CD1c-positive myeloid dendritic cell (primary cell): Measurements from ENCODE around the gene AHNAK2.
"Not testable (repeated sequence)": the region's sequence is repeated elsewhere in the genome, so short reads cannot be mapped to it uniquely, and the experiment has no call there.

ENCODE experiments used
- DNase-seq: peaks from one replicate; pipeline ENCODE4 v3.0.0-alpha.2; 2016; ENCODE audit errors: extremely low spot score

The AHNAK2 gene

DNA sequence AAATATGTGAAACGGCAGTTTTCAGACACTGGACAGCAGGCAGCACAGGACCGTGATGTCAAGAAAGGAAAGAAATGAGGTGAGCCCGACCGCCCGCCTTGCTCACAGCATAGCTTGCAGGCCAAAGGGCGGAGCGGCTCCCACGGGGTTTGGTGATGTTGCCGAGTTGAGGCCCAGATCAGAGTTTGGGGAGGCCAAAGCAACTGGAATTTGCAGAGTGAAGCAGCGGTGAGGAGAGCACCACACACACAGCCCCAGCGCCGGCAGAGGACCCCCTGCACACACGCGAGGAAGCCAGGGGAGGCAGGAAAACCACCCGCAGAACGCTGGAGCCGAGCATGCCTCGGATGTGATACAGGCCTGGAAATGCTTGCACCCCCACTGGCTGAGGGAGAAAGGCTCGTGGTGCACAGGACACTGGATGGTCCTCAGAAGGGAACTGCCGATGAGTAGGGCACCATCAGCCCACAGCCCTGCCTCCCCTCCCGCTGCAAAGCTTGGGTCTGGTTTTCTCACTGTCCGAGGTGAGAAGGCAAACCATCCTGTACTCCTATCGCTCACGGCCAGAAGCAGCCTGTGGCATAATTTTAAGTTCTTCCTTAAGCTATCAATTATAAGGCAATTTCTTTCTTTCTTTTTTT is 79.2 kb downstream of the AHNAK2 start:
- no peak for DNase-seq

GRCh38 chr14:104898195-104898558 is 80.0 kb downstream of the AHNAK2 start:
- no peak for DNase-seq

DNA sequence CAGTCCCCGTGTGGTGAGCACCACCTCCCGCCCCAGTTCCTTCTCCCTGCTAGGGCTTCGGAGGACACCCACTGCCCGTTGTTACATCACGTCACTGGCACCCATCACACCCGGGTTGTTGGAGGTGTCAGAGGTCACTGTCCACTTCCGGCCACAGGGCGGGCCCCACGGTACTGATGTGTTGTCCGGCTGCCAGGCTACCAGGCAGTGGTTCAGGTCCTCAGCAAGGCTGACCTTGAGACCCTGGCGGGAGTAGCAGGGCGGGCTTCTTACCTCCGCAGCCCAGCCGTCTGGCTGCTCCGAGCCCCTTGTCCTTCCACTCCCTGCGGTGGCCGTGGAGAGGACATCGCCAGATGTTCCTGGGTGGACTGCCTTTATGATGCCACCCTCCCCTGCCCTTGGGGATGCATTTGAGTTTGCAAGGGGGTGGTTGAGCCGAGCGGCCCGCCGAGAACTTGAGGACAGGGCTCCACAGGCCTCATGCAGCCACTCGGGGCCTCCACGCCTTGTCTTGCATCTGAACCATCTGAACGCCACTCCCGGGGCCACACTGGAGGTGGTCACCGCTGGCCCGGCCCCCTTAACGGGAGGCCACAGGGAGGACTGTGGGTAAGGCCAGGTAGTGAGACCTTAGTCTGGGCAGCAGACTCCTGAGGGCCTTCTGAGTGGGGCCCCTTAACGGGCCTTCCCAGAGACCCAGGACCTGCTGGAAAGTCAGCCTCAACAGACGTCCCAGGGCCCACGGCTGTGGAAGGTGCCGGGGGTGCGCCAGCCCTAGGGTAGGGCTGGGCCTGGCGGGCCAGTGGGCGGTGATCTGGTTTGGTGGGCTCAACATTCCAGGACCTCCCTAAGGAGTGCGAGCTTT is 80.6 kb downstream of the AHNAK2 start:
- DNase-seq: no peak

DNA sequence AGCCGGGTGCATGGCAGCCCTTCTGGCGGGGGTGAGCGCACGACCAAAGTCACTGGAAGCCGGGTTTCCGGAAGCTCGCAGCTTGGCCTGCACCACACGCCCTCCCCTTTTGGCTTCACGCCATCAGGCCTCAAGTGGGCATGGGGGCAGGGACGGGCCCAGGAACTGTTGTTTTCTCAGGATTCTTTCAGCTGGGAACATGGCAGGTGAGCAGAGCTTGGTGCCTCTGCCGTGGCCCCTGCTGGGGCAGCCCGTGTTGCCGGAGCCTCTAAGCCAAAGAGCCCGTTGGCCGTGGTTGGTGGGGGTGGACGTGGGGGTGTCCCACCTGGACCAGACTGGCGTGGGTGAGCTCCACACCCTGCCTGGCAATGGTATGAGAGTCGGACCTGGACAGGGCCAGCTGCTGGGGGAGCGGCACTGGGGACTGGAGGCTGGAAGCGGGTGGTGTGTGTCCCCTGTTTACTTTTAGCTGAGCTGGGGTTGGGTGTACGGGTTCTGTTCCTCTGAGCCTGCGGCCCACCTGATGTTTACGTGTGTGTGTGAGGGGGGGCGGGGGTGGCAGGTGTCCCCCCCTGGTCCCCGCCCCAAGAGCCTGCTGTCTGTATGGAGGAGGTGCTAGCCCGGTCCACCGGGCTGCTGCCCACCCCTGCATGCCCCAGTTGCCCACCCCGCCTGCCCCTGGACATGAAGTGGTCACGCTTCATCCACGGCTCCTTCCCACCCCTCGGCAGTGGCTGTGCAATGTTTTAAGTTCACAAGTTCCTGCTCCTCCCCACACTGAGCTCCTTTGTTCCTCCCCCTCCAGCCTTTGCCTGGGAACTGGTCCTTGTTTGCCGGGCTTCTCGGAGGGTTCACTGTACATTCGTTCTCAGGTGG is 82.2 kb downstream of the AHNAK2 start:
- DNase-seq: no peak

- no peak for DNase-seq
Measured at GRCh38 chr14:104895207-104895785, 82.9 kb downstream of the AHNAK2 start.

DNA sequence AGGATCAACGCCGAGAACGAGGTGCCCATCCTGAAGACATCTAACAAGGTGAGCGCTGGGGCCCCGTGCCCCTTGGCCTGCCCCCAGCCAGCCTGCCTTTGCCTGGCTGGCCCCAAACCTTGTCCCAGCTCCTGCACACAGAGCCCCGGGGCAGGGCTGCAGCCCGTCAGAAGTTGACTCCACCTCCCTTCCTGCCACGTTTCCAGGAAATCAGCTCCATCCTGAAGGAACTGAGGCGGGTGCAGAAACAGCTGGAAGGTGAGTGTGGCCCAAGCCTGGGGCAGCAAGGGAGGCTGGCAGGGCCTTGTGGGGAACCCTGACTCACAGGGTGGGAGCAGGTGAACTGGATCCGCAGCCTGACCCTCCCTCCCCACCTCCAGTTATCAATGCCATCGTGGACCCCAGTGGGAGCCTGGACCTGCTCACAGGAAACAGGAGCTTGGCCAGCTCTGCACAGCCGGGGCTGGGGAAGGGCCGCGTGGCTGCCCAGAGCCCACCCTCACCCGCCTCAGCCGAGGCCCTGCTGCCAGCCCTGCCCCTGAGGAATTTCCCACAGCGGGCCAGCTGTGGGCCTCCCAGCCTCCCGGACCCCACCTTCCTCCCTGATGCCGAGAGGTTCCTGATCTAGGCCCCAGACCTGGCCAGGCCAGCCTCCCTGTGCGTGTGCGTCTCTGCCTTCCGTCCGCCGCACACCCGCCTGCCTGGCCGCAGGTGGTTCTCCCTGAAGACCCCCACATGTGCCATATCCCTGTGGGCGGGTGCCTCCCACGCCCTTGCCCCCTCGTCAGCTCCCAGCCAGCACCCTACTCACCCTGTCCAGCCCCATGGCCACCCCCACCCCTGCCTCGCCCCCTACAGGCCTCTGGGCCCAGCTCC is 83.6 kb downstream of the AHNAK2 start:
- DNase-seq: no peak

DNA sequence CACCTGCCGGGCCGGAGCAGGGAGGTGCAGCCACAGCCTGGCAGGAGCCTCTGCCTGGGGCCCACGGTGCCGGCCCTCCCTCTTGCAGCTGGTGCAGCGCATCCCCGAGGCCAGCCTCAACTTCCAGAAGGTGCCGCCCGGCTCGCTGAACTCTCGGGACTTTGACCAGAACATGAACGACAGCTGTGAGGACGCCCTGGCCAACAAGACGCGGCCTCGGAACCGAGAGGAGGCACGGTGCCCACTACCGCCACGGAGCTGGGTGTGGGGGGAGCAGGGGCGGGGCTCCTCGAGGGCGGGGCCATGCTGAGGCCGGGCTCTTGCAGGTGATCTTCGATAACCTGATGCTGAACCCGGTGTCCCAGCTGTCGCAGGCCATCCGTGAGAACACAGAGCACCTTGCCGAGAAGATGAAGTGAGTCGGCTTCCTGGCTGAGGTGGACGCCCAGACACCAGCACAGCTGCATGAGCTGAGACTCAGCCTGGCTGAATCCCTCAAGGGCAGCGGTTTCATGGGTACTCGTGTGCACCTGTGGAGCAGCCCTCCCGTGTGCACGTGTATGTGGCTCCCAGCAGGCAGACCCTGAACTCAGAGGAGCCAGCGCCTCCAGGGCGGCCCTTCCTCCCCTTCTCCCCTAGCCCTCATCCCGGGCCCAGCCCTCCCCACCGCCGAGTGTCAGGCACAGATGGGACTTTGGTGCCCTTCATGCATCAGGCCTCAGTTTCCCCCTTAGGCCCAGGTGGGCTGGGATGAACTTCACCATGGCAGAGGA is 84.6 kb downstream of the AHNAK2 start:
- DNase-seq: no peak

DNA sequence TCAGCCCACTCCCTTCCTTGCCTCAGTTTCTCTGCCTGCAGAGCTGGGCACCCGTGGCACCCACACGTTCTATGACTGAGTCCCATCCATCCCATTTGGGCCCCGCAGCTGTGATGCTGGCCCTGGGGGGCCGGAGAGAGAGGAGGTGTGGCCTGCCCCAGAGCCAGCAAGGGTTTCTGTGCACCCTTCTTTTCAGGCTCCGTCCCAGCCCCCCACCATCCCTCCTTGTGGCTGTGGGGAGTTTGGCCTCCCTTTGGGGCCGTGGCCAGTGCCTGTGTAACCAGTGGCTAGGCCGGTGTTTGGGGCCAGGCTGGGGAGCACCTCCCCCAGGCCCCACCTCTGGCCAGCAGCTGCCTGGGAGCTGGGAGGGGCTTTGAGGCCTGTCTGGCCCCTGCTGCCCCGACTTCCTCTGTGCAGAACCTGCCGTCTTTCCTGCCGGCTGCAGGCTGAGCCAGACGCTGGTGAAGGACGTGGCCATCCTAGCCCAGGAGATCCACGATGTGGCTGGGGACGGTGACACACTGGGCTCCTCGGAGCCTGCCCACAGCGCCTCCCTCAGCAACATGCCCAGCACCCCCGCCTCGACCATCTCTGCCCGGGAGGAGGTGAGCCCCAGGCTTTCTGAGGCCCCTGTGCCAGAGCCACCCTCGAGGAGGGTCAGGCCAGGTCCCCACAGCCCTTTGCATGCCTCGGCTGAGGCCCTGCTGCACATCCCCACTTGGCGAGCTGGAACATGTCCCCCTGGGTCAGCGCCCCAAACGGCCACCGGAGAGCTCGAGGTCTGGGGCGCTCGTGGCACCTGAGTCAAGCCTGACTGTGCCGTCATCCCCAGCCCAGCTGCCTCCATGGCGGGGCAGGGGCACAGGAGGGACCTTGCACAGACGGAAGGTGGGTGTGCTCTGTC is 85.4 kb downstream of the AHNAK2 start:
- no peak for DNase-seq

DNA sequence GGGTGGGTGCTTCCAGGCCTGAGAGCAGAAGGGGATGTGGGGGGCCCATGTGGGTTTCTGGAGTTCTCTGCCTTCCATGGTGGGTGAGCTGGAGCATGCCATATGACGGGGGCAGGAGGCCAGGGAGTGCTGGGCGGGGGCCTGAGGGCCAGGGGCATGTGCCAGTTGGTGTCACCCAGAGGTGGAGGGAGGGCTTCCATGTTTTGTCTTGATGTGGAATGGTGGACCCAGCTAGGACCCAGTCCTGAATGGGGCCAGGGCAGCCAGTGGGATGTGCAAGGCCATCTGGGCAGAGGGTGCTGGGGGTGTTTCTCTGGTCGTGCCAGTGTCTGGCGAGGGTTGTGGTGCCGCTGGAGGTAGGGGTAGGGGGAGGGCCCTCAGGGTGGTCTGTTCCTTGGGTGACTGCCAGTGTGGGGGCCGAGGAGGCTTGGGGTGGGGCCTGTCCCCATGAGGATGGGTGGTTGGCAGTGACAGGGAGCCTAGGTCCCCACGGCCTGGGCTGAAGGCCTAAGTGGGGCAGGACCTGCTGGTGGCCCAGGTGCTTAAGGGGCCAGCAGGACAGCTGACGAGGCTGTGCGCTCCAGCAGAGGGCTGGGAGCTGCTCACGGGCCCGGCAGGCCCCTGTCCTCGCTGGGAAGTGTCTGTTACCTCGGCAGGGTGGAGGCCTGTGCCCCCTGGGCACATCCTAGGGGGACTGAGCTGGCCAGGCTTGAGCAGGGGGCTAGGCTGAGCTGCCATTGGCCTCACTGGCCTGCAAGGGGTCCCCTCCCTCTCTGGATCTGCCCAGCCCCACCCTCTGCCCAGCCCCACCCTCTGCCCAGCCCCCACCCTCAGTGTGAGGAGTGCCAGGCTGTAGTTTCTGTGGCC is 86.3 kb downstream of the AHNAK2 start:
- no peak for DNase-seq

DNA sequence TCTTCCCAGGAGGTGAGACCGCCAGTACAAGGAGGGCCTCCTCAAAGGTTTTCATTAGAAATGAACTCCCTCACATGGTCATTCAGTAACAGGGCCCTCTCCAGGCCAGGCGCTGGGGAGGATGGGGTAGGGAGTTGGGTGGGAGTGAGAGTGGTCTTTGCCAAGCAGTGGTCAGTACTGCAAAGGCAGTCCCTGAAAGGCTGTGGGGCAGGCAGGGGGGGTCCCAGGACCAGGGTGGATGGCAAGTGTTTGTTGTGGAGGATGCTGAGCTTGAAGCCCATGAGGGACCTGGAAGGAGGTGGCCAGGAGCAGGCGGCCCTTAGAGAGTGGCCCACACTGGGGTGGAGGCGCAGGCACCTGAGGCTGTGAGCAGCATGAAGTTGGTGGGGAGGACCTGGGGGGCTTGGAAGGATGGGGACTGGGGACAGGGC is 87.0 kb downstream of the AHNAK2 start:
- DNase-seq: no peak

DNA sequence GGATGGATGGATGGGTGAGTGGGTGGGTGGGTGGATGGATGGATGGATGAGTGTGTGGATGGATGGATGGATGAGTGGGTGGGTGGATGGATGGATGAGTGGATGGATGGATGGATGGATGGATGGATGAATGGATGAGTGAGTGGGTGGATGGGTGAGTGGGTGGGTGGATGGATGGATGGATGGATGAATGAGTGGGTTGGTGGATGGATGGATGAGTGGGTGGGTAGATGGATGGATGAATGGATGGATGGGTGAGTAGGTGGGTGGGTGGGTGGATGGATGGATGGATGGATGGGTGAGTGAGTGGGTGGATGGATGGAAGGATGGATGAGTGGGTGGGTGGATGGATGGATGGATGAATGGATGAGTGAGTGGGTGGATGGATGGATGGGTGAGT is 87.9 kb downstream of the AHNAK2 start:
- not testable (repeated sequence) for DNase-seq

DNA sequence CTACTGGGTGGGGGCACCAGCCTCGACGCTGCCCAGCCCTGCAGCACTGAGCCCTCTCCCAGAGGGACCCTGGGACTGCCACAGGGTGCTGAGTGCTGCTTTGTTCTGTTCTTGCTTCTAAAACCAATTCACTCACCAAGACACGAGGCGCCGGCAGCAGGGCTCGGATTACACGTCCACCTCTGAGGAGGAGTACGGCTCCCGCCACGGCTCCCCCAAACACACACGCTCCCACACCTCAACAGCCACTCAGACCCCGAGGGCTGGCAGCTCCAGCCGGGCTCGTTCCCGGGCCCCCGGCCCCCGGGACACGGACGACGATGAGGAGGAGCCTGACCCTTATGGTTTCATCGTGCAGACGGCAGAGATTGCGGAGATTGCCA is 88.8 kb downstream of the AHNAK2 start:
- DNase-seq: no peak

DNA sequence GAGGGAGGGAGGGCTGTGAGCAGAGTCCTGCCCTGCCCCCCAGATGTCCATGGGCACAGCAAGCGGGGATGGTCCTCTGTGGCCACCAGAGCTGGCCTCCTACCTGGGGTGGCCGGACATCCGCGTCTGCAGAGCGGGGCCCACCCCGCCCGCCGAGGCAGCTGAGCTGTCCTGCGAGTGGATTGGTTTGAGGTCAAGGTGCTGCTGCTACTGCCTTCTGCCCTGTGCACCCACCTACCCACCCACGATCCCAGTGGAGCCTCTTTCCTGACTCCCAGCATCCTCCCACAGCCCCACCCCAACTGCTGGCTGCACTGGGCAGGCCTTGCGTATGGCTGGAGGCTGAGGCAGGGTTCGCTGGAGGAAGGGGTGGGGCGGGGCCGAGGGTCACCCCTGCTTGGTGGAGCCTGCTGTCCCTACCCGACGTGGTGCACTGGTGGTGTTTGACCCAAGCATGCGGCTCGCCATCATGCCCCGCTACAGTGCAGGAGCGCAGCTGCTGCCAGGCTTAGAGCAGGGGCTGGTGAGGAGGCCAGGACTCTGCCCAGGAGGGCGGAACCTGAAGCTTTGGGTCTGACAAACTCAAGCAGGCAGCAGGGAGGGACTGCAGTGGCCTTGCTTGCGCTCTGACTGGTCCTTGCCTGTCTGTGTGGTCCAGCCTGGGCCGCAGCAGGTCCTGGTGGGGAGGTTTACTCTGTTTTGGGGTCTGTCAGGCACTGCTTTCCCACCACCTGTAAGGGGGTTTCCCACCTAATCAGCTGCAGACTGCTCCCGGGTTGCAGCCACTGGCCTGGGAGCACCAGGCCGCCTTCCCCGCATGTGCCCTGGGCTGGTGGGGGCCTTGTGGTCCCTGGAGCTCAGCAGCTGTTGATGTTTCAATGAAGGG is 89.4 kb downstream of the AHNAK2 start:
- no peak for DNase-seq

DNA sequence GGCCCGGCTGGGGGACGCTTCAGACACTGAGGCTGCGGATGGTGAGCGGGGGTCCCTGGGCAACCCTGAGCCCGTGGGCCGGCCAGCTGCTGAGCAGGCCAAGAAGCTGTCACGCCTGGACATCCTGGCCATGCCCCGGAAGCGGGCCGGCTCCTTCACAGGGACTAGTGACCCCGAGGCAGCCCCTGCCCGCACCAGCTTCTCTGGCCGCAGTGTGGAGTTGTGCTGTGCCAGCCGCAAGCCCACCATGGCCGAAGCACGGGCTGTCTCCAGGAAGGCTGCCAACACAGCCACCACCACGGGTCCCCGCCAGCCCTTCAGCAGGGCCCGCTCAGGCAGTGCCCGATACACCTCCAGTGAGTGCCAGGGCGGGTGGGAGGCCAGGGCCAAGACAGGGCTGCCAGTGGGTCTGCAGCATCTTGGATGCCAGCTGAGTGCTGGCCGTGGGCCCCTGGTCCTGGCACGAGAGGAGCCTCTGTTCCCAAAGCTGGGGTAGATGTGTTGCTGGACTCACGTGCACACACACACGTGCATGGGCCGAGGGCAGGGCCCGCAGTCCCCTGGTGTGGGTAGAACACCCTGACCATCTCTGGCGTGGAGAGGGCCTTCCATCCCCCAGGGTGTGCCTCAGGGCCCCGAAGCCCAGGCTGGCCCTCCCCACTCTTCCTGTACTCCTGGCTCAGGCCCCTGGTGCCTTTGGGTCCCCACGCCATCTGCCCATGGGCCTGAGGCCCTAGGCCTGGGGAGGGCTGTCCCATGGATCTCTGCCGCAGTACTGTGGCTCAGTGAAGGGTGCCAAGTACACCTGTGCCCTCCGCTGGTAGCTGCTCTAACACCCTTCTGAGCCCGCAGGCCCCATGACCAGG is 90.3 kb downstream of the AHNAK2 start:
- DNase-seq: no peak
